Ishikawa (cell line): ENCODE results near the gene ZBTB16.

Source experiments
- CEBPB ChIP-seq: IDR thresholded peaks from 2 replicates; pipeline ENCODE4 v1.6.1; 2012
- CREB1 ChIP-seq: IDR thresholded peaks from 2 replicates; pipeline ENCODE4 v1.6.1; 2012; ENCODE audit warnings: low read depth
- EGR1 ChIP-seq: IDR thresholded peaks from 2 replicates; pipeline ENCODE4 v1.6.1; 2012
- EP300 ChIP-seq: IDR thresholded peaks from 2 replicates; pipeline ENCODE4 v1.6.1; 2012; ENCODE audit warnings: borderline replicate concordance
- FOXM1 ChIP-seq: IDR thresholded peaks from 2 replicates; pipeline ENCODE4 v1.6.1; 2012; ENCODE audit warnings: low read depth, borderline replicate concordance
- NFIC ChIP-seq: IDR thresholded peaks from 2 replicates; pipeline ENCODE4 v1.6.1; 2012
- RAD21 ChIP-seq: IDR thresholded peaks from 2 replicates; pipeline ENCODE4 v1.6.1; 2012; ENCODE audit warnings: low read depth
- TAF1 ChIP-seq: IDR thresholded peaks from 2 replicates; pipeline ENCODE4 v1.6.1; 2012; ENCODE audit warnings: low read depth, mild to moderate bottlenecking
- TCF12 ChIP-seq: IDR thresholded peaks from 2 replicates; pipeline ENCODE4 v1.6.1; 2012; ENCODE audit warnings: low read depth
- TEAD4 ChIP-seq: IDR thresholded peaks from 2 replicates; pipeline ENCODE4 v1.6.1; 2012
- YY1 ChIP-seq: IDR thresholded peaks from 2 replicates; pipeline ENCODE4 v1.6.1; 2012; ENCODE audit warnings: low read depth
- ZBTB7A ChIP-seq: IDR thresholded peaks from 2 replicates; pipeline ENCODE4 v1.6.1; 2012; ENCODE audit warnings: low read depth
- TF ChIP-seq, protein P1 (sequence below): IDR thresholded peaks from 2 replicates; pipeline ENCODE4 v1.6.1; 2012
- TF ChIP-seq, protein P2 (sequence below): IDR thresholded peaks from 2 replicates; pipeline ENCODE4 v1.6.1; 2012; ENCODE audit warnings: low read depth, mild to moderate bottlenecking
- TF ChIP-seq, protein P3 (sequence below): IDR thresholded peaks from 2 replicates; pipeline ENCODE4 v1.6.1; 2012

Gene ZBTB16

DNA sequence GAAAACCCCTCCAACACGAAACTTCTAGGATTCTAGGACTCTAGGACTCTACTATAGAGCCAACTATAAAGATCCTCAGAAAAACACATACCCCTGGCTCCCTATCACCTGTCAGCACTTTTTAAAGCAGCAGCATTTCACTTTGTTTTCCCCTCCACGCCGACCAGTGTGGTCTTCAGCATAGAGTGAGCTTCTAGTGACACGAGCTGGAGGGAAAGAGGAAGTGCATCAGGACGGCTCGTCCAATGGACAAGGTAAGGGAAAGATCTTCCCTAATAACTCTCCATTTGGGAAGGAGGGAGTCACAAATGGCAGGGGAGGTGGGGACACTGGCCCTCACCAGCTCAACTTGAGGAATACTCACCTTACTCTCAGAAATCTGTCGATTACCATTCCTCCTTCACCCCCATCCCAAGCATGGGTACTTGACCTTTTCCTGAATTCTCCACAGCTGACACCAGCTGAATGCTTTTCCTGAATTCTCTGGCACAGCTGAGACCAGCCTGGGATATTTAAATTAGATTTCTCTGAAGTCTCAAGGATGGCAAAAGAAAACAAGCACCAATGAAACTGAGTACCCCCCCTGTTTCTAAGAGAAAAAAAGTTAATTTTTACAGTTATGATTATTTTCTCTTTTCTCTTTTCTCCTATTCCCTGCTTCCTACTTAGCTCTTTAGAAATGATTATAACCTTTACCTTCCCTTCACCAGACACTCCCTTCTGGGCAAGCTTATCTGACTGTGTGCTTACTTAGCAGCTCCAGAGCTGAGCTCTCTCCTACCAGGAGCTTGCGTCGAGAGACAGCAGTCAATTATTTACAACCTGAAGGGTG lies 203.4 kb downstream of the ZBTB16 start:
- TF ChIP-seq TEAD4 (no peak), RAD21 (peak; percentile 76)

DNA sequence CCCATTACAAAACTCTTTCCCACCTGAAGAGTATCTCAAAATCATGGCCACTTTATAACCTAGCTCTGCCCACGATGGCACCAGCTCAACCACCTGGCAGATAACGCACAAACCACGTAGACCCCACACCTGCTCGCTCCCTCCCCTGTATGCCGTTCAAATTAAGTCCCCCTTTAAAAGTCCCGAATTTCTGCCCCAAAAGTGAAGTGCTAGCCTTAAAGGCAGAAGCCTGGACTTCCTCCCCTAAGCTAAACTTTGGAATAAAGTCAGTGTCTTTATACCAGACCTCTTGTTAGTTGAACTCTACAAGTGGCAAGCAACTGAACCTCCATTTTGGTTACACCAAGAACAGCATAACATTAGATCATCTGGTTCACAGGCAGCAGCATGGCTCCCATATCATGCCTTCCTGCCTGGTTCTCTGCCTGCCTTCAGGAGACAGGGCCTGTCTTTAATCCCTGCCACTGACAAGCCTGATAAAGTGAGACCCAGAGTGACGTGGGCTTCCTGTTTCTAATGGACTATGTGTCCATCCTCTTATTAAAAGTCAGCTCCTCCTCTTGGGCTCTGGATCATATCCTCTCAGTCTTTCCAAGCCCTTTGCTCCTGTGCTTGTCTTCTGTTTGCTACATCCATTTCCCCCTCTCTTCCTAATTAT lies 204.1 kb downstream of the ZBTB16 start:
- no peak for TF ChIP-seq TCF12
- no peak for TF ChIP-seq YY1
- TF ChIP-seq EGR1 = no peak
- no peak for TF ChIP-seq RAD21
- no peak for TF ChIP-seq EP300
- TF ChIP-seq, protein P1, sequence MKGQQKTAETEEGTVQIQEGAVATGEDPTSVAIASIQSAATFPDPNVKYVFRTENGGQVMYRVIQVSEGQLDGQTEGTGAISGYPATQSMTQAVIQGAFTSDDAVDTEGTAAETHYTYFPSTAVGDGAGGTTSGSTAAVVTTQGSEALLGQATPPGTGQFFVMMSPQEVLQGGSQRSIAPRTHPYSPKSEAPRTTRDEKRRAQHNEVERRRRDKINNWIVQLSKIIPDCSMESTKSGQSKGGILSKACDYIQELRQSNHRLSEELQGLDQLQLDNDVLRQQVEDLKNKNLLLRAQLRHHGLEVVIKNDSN = no peak
- no peak for TF ChIP-seq FOXM1
- TF ChIP-seq, protein P2, sequence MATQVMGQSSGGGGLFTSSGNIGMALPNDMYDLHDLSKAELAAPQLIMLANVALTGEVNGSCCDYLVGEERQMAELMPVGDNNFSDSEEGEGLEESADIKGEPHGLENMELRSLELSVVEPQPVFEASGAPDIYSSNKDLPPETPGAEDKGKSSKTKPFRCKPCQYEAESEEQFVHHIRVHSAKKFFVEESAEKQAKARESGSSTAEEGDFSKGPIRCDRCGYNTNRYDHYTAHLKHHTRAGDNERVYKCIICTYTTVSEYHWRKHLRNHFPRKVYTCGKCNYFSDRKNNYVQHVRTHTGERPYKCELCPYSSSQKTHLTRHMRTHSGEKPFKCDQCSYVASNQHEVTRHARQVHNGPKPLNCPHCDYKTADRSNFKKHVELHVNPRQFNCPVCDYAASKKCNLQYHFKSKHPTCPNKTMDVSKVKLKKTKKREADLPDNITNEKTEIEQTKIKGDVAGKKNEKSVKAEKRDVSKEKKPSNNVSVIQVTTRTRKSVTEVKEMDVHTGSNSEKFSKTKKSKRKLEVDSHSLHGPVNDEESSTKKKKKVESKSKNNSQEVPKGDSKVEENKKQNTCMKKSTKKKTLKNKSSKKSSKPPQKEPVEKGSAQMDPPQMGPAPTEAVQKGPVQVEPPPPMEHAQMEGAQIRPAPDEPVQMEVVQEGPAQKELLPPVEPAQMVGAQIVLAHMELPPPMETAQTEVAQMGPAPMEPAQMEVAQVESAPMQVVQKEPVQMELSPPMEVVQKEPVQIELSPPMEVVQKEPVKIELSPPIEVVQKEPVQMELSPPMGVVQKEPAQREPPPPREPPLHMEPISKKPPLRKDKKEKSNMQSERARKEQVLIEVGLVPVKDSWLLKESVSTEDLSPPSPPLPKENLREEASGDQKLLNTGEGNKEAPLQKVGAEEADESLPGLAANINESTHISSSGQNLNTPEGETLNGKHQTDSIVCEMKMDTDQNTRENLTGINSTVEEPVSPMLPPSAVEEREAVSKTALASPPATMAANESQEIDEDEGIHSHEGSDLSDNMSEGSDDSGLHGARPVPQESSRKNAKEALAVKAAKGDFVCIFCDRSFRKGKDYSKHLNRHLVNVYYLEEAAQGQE = no peak
- TF ChIP-seq, protein P3, sequence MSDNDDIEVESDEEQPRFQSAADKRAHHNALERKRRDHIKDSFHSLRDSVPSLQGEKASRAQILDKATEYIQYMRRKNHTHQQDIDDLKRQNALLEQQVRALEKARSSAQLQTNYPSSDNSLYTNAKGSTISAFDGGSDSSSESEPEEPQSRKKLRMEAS = no peak
- no peak for TF ChIP-seq TEAD4

DNA sequence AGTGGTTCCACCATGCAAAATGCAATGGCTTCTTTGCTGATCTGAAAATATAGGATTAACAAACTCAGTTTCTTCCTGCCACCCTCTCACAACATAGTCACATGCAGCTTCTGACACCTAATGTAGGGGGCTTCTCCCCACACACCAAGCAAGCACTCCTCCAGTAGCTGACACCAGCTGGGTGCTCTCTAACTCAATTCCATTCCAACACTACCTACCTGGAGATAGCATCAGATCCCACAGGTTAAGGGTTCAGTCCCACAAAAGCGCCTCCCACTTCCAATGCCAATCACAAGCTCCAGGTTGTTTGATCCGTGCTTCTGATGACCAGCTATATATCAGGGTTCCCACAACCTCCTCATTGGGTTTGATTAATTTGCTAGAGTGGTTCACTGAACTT lies 204.9 kb downstream of the ZBTB16 start:
- no peak for TF ChIP-seq YY1
- TF ChIP-seq, protein P1 = no peak
- TF ChIP-seq, protein P3 = no peak
- no peak for TF ChIP-seq TAF1
- no peak for TF ChIP-seq CREB1
- TF ChIP-seq RAD21 = no peak
- no peak for TF ChIP-seq FOXM1
- no peak for TF ChIP-seq TCF12
- no peak for TF ChIP-seq TEAD4
- TF ChIP-seq NFIC = no peak
- TF ChIP-seq, protein P2 = no peak
- TF ChIP-seq CEBPB = no peak
- no peak for TF ChIP-seq EGR1
- TF ChIP-seq ZBTB7A = no peak
- TF ChIP-seq EP300 = no peak

DNA sequence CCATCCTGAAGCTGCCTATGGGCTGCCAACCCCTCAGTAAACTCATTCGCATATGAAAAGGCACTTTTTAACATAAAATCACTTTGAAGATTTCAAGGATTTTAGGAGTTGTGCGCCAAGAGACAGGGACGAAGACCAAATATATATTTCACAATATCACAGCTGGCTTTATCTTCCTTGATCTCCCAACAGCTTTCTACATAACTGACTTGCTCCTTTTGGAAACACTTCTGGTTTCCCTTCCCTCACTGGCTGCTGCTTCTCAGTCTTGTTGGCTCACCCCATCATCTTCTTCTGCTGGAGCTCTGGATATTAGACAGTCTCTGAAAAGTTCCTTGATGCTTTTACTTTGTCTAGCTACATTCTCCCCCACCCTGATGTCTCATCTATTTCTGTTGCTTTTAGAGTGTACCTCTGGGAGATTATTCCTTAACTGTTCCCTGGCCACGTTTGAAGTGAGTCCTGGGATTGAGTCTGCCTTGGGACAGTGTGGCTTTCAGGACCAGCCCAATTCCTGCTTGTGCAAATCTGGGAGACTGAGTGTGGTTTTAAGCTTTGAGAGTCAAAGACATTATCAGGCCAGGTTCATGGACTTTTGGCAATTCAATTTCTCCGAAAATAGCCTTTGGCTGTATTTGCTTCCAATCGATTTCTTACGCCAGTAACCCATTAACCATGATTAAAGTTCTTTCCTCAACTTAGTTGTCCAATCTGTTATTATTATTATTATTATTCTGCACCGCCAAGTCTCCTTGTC lies 205.8 kb downstream of the ZBTB16 start:
- no peak for TF ChIP-seq RAD21
- TF ChIP-seq, protein P2 = no peak
